ENCODE results near the gene SNCAIP.

The SNCAIP gene

DNA sequence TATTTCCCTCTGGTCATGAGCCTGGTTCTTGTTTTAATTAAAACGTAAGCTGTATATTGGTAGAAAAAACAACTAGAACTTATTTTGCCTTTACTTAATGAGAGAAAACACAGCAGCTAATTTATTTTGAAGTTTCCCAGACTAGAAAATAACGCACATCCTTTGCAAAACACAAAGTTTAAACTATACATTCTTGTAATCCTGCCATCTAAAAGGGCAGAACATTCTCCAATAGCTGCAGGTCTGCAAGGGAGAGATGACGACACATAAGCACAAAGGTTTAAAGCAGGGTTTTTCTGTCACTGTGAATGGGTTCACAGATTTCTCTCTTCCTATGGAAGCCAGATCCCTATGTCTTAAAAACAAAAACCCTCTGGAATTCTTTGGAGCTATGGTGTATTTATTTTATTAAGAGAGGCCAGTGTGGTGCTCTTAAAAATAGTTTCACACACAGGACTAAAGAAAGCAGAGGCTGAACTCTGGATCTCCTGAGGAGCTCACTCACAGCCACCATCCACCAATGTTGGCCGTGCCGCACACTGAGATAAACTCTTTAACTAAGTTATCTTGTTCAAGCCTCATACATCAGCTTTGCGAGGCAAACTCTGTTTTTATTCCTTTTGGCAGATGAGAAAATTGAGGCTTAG, 82.4 kb downstream of the SNCAIP start:
- TF ChIP-seq, protein P1, sequence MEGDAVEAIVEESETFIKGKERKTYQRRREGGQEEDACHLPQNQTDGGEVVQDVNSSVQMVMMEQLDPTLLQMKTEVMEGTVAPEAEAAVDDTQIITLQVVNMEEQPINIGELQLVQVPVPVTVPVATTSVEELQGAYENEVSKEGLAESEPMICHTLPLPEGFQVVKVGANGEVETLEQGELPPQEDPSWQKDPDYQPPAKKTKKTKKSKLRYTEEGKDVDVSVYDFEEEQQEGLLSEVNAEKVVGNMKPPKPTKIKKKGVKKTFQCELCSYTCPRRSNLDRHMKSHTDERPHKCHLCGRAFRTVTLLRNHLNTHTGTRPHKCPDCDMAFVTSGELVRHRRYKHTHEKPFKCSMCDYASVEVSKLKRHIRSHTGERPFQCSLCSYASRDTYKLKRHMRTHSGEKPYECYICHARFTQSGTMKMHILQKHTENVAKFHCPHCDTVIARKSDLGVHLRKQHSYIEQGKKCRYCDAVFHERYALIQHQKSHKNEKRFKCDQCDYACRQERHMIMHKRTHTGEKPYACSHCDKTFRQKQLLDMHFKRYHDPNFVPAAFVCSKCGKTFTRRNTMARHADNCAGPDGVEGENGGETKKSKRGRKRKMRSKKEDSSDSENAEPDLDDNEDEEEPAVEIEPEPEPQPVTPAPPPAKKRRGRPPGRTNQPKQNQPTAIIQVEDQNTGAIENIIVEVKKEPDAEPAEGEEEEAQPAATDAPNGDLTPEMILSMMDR (IDR thresholded peaks at IDR 0.05; ENCODE audit: low read depth, low read length), result no peak

DNA sequence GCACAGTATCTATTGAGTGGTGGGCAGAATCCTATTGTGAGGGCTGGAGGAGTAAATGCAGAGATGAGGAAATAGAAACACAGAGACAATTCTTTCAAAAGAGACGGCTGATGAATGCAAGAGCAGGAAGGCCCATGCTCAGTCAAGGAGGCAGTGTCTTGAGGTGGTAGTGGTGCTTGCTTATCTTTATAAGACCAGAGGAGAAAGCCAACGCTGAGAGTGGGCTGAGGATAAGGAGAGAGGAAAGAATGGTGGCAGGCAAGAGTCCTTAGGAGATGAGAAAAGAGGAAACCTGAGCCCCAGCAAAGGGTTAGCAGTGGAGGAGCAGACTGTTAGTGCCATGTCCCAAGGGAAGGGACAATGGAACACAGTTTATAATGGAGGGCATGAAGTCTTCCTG, 86.0 kb downstream of the SNCAIP start:
- TF ChIP-seq, protein P1 (IDR thresholded peaks at IDR 0.05; ENCODE audit: low read depth, low read length), result no peak
- no peak for DNase-seq (ENCODE audit: extremely low read depth, low read depth)

More for the DNA sequence above, 82.4 kb downstream of the SNCAIP start:
- no peak for DNase-seq (ENCODE audit: extremely low read depth, low read depth)

DNA sequence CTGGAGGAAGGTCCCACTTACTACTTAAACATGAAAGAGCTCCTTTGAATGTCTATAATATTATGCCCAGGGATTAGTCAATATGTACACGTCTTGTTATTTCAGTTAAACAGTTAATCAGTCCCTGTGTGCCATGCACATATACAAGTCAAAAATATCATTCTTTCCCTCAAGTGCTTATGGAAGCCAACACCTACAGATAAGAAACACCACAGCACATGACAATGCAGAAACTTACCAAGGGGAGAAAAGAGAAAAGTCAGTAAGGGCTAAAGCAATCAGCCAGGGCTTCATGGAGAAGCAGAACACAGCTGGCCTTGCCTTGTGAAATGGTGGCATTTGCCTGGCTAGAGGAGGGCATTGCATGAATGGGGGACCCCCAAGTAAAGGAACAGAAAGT, 88.3 kb downstream of the SNCAIP start:
- no peak for DNase-seq (ENCODE audit: extremely low read depth, low read depth)
- TF ChIP-seq, protein P1 (IDR thresholded peaks at IDR 0.05; ENCODE audit: low read depth, low read length), result no peak

DNA sequence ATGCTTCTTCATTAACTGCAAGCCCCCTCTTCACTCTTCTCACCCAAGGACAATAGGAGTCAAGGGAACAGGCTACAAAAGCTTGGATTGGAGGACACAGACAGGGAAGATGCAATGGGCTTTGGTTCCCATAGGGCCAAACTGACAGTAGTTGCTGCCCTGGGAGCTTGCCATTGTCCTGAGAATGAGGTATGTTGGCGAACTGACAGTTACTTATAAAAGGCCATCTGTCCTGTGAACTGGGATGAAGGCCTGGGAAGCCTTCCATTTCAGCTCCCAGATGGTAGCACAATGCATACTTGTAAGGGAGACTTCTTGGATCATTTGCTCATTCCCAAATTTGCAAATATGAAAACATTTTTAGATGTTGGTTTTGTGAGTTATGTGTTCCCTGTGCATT, 88.9 kb downstream of the SNCAIP start:
- TF ChIP-seq, protein P1 (IDR thresholded peaks at IDR 0.05; ENCODE audit: low read depth, low read length), result no peak
- no peak for DNase-seq (ENCODE audit: extremely low read depth, low read depth)

DNA sequence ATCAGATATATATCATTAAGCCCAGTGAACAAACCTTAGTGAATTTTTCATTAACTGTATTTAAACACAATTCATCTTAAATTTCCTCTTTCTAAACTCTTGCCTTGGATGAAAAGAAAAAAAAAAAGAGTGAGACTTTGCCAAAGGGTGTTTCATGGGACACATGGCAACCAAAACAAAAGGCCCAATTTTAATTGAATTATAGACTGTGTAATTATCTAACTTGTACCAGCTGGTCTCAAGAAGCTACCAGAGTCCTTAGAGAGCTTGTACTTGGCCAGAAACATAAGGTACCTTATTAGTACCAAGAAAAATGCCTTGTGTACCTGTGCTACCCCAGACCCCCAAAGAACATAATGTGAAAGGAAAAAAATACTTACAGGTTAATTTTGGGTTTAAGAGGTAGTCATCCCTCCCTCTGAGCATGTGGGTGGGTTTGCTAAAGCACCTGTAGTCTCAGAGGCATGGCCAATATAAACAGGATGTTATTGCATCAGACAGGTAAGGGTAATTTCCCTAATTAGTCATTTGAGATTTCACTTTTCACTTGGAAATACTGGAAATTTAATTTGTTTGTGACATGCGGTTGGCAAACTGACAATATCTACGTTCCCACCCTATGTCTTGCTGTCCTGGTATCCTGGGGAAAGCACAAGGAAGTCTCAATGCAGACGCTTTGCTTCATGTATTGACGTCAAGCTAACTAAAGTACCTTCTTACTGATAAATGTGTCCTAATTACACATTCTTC, 90.1 kb downstream of the SNCAIP start:
- DNase-seq (ENCODE audit: extremely low read depth, low read depth), result no peak
- TF ChIP-seq, protein P1 (IDR thresholded peaks at IDR 0.05; ENCODE audit: low read depth, low read length), result no peak

DNA sequence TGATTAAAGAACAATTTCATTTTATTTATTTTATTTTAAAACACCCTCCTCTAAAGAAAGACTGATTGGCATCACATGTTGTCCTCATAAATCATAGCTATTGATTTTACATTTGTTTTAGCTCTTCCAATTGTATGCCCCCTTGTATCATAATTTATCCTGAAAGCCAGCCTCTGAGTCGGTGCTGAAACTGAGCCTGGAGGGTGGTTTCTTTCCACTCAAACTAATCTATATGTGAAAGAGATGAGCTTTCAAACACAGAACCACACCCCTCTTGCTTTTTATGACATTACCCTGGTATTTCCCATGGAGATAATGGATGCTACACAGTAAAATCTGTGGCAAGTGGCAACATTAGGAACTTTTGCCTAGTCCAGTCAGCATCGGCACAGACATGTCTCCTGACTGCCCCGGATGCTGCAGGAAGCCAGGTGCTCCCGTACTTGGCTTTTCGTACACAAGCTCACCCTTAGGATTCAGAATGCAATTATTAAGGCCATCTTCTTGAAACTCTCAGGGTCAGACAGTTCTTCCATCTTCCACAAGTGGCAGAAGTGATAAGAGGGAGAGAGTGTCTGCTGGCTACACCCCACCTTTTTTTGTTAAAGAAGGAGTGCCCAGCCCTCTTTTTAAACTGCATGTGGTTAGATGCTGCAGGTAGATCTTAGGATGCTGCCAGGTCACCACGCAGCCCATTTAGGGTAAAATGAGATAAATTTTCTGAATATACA, 91.1 kb downstream of the SNCAIP start:
- TF ChIP-seq, protein P1 (IDR thresholded peaks at IDR 0.05; ENCODE audit: low read depth, low read length), result no peak
- DNase-seq (ENCODE audit: extremely low read depth, low read depth), result no peak

DNA sequence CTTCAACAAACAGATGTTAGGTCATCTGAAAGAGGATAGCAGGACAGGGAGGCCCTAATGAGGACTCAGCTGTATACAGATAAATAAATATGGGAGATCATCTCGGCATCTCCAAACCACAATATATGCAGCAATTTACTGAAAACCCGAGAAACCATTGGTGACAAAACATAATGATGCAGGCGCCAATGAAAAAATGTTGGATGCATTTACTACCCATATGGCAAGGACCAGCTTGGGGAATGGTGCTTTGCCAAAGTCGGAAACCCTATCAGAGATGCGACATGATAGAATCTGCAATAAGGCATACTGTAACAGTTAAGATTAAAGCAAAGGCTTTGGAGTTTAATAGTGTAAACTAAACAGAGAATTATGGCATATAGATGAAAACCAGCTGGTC, 92.0 kb downstream of the SNCAIP start:
- DNase-seq (ENCODE audit: extremely low read depth, low read depth), result no peak
- TF ChIP-seq, protein P1 (IDR thresholded peaks at IDR 0.05; ENCODE audit: low read depth, low read length), result no peak

All from AG09319 (cell line).